GM12878 (cell line): ENCODE data around the gene ARAP2.

ENCODE experiments used
- CHD4 ChIP-seq: fragments of 200-600 bp; sonication (generic); IDR thresholded peaks from 2 replicates; pipeline ENCODE4 v1.6.1; 2016; ENCODE audit warnings: mild to moderate bottlenecking
- ETV6 ChIP-seq, 2 experiments: fragments of 450-650 bp in 1 of 2; IDR thresholded peaks in 1 of 2; conservative IDR thresholded peaks in 1 of 2; 2 replicates each; pipeline ENCODE4 v1.6.1; 2014; ENCODE audit warnings: antibody characterized with exemption in 1 of 2, borderline replicate concordance in 1 of 2, low read depth in 1 of 2, mild to moderate bottlenecking in 1 of 2, moderate library complexity in 1 of 2
- FOS ChIP-seq: IDR thresholded peaks from 3 replicates; pipeline ENCODE4 v1.6.1; 2011; ENCODE audit warnings: borderline replicate concordance; ENCODE audit not compliant: insufficient read length; ENCODE audit errors: extremely low read depth
- GABPA ChIP-seq: IDR thresholded peaks from 2 replicates; pipeline ENCODE4 v1.6.1; 2014; ENCODE audit warnings: antibody characterized with exemption, low read depth, mild to moderate bottlenecking, inconsistent platforms
- HCFC1 ChIP-seq: fragments of 150-350 bp; IDR thresholded peaks from 2 replicates; pipeline ENCODE4 v1.6.1; 2014; ENCODE audit warnings: low read length
- IKZF1 ChIP-seq: fragments of 450-650 bp; conservative IDR thresholded peaks from 2 replicates; pipeline ENCODE4 v1.6.1; 2017; ENCODE audit warnings: antibody characterized with exemption, mild to moderate bottlenecking
- JUND ChIP-seq: IDR thresholded peaks from 2 replicates; pipeline ENCODE4 v1.6.1; 2012; ENCODE audit warnings: low read depth, mild to moderate bottlenecking, low read length, improper control_type of control experiment, moderate library complexity
- MYC ChIP-seq: IDR thresholded peaks from 2 replicates; pipeline ENCODE4 v1.6.1; 2011; ENCODE audit warnings: mild to moderate bottlenecking, low read length, moderate library complexity, inconsistent platforms; ENCODE audit not compliant: insufficient read depth, insufficient replicate concordance, insufficient read length, severe bottlenecking
- POLR2A ChIP-seq: IDR thresholded peaks from 2 replicates; pipeline ENCODE4 v1.6.1; 2011; ENCODE audit warnings: low read depth, mild to moderate bottlenecking, low read length
- TCF7 ChIP-seq: IDR thresholded peaks from 2 replicates; pipeline ENCODE4 v1.6.1; 2014; ENCODE audit warnings: antibody characterized with exemption, borderline replicate concordance
- TF ChIP-seq, protein P1 (sequence below), 3 experiments: IDR thresholded peaks in 2 of 3; conservative IDR thresholded peaks in 1 of 3; 2 replicates each; pipeline ENCODE4 v1.5.1; 2011; ENCODE audit warnings: low read depth in 3 of 3, low read length in 3 of 3, mild to moderate bottlenecking in 3 of 3, control low read depth in 2 of 3, moderate library complexity in 2 of 3, inconsistent platforms in 1 of 3, mixed read lengths in 1 of 3; ENCODE audit not compliant: control insufficient read depth in 2 of 3, insufficient read depth in 1 of 3; ENCODE audit errors: extremely low read depth in 1 of 3

DNA sequence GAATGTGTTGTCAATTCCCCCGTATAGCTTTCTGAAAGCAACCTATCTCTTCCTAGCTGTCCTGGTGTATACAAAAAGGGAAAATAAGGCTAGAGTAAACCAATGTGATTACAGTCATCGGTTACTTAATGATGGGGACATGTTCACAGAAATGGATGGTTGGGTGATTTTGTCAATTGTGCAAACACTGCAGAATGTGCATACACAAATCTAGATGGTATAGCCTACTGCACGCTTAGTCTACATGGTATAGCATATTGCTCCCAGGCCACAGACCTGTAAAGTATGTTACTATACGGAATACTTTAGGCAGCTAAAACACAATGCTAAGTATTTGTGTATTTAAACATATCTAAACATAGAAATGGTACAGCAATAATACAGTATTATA is 42.2 kb upstream of the ARAP2 start:
- TF ChIP-seq, protein P1, sequence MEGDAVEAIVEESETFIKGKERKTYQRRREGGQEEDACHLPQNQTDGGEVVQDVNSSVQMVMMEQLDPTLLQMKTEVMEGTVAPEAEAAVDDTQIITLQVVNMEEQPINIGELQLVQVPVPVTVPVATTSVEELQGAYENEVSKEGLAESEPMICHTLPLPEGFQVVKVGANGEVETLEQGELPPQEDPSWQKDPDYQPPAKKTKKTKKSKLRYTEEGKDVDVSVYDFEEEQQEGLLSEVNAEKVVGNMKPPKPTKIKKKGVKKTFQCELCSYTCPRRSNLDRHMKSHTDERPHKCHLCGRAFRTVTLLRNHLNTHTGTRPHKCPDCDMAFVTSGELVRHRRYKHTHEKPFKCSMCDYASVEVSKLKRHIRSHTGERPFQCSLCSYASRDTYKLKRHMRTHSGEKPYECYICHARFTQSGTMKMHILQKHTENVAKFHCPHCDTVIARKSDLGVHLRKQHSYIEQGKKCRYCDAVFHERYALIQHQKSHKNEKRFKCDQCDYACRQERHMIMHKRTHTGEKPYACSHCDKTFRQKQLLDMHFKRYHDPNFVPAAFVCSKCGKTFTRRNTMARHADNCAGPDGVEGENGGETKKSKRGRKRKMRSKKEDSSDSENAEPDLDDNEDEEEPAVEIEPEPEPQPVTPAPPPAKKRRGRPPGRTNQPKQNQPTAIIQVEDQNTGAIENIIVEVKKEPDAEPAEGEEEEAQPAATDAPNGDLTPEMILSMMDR (IDR thresholded peaks at IDR 0.05 in 2 of 3, conservative IDR thresholded peaks at IDR 0.05 in 1 of 3; ENCODE audit: control insufficient read depth in 2 of 3, extremely low read depth in 1 of 3, insufficient read depth in 1 of 3, low read depth in 3 of 3, low read length in 3 of 3) = no peak
- TF ChIP-seq JUND = no peak
- TF ChIP-seq HCFC1 = no peak
- no peak for TF ChIP-seq GABPA
- no peak for TF ChIP-seq CHD4
- no peak for TF ChIP-seq MYC
- TF ChIP-seq FOS = no peak
- TF ChIP-seq IKZF1 = 0 out of 2 replicates have a peak, but pooled peaks have one; percentile 42
- no peak for TF ChIP-seq POLR2A
- no peak for TF ChIP-seq TCF7
- TF ChIP-seq ETV6 (conservative IDR thresholded peaks at IDR 0.05 in 1 of 2, IDR thresholded peaks at IDR 0.05 in 1 of 2; ENCODE audit: borderline replicate concordance in 1 of 2, low read depth in 1 of 2) = peak in 1 of 2 experiments; percentile 14; a peak in 1 of 4 replicates
